ENCODE results near the gene HEXIM2.

GRCh38 chr17:45129426-45129939 is 32.2 kb upstream of the HEXIM2 start:
- TF ChIP-seq, protein P1, sequence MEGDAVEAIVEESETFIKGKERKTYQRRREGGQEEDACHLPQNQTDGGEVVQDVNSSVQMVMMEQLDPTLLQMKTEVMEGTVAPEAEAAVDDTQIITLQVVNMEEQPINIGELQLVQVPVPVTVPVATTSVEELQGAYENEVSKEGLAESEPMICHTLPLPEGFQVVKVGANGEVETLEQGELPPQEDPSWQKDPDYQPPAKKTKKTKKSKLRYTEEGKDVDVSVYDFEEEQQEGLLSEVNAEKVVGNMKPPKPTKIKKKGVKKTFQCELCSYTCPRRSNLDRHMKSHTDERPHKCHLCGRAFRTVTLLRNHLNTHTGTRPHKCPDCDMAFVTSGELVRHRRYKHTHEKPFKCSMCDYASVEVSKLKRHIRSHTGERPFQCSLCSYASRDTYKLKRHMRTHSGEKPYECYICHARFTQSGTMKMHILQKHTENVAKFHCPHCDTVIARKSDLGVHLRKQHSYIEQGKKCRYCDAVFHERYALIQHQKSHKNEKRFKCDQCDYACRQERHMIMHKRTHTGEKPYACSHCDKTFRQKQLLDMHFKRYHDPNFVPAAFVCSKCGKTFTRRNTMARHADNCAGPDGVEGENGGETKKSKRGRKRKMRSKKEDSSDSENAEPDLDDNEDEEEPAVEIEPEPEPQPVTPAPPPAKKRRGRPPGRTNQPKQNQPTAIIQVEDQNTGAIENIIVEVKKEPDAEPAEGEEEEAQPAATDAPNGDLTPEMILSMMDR (conservative IDR thresholded peaks at IDR 0.05) = no peak
- no peak for TF ChIP-seq EZH2 (IDR thresholded peaks at IDR 0.05; ENCODE audit: low read depth)

All from PC-9 (cell line).